ENCODE measurements around the gene UBN2.
"Not testable (repeated sequence)": the region's sequence is repeated elsewhere in the genome, so short reads cannot be mapped to it uniquely, and the experiment has no call there.

Gene UBN2

DNA sequence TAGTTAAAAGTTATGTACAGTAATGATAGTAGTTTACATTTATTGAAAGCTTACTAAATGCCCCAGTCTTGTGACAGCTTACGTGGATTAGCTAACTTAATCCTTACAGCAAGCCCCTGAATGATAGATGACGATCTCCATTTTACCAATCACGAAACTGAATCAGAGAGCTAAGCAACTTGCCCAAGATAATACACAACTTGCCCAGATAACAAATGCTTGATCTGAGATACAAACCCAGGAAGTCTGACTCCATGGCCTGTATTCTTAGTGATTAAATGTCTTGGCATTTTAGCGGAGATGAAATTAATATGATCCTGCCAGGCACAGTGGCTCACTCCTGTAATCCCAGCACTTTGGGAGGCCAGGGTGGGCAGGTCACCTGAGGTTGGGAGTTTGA is 63.2 kb downstream of the UBN2 start:
- DNase-seq (ENCODE audit: extremely low read depth in 1 of 2, low read depth in 1 of 2) = no peak

DNA sequence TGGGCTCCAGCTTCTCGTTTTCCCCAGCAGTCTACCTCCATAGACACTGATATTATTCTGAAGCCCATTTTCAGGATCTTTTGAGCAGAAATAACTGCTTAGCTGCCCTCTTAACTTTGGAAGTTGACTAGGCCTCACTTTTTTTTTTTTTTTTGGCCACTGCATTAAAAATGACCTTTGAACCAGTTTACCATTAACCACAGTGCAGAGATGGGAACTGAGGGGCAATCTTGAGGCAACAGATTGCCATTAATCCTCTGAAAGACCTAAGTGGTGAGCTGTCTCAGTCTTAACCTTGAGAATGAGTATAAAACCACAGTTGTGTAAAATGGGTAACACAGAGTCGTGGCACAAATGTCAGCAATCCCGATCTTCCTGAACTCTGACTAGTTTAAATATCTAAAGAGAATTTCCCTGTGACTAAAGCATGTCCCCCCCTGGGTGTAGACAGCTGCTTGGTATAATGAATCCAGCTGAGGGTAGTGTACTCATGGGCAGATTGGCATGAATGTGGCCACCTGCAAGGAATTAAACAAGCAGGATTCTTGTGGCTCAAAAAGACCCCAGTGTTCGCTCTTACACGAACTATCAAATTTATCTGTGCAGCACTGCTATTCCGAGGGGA is 64.0 kb downstream of the UBN2 start:
- no peak for DNase-seq (ENCODE audit: extremely low read depth in 1 of 2, low read depth in 1 of 2)

DNA sequence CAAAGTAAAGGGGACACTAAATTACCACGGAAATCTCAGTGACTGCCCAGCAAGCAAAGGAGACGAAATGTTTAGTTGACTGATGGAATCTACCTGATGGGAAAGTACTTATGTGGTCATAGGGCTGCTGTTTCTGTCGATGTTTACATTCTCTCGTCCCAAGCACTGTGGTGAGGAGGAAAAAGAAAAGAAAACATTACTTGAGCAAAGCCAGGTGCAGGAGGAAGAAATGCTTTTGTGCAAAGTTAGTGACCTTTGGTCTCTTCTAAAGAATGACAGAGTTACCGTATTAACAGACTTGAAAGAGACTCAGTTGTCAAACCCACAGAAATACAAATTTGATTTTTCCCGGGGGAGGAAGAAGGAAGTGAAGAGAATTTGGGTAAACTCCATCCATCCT is 66.8 kb downstream of the UBN2 start:
- no peak for DNase-seq (ENCODE audit: extremely low read depth in 1 of 2, low read depth in 1 of 2)

DNA sequence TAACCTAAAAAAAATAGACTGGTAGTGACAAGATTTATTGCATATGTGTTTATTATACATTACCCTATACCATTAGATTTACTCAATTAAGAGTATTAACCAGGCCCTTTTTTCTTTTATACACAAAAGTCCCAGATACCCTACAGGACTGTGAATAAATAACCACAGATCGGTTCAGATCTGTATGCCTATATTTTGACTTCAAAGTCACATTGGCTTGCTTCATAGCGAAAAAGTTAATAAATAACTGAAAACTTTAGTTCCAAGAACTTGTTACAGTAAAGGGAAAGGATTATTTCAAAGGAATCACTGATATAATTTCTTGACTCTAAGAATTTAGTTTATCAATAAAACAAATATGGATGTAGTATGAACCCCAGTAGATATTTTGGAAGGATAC is 68.3 kb downstream of the UBN2 start:
- no peak for DNase-seq (ENCODE audit: extremely low read depth in 1 of 2, low read depth in 1 of 2)

DNA sequence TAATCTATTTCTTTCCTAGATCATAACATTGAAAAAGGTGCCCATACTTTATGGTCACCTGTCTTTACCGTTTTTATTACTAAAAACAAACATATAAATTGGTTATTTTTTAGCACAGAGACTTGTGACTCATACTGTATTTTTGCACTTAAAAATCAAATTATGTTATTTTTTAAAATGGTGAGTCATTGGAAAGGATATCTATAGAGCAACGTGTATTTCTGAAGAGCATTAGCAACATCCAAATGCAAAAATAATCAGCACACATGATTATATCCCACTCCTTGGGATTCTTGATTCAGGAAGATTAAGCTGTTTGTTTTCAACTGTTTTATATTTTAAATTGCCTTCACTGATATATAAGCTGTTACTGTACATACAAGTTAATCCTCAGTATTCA is 69.4 kb downstream of the UBN2 start:
- DNase-seq (ENCODE audit: extremely low read depth in 1 of 2, low read depth in 1 of 2) = no peak

DNA sequence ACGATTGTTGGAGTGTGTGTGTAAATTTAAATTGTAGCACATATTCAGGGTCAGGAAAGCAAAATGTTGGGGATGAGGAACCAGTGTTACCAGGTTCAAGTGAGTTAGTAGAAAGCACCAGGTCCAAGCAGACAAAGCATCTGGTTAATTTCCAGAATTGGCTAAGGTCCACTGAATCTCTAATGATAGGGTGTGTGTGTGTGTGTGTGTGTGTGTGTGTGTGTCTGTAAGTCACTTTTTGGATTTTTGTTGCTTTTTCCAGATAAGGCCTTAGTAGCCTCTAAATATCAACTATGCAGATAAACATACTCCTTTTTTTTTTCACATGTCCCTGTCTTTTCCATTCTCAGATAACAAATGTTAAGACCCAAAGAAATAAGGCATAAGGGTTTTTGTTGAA is 73.5 kb downstream of the UBN2 start:
- DNase-seq (ENCODE audit: extremely low read depth in 1 of 2, low read depth in 1 of 2) = no peak

DNA sequence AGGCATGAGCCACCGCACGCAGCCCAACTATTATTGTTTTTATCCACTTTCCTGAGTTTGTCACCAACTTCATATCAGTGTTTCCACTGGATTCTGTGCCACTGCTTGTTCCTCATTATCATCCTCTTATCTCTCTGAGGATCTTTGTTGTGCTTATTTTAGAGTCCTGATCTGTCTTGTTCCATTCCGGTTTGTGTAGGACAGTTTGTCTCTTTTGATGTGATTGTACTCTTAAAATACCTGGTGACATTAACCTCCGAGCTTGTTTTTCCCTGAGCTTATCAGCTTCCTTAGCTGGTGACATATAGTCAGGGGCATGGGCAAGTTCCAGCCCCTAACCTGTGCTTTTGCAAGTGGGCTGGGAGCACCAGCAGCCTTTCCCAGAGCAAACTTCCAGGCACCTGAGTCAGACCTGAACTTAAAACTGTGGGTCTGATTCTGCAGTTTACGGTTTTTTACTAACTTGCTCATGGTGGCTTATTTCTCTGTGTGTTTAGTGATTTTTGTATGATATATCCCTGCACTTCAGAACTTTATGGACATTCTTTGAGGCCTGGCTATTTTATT is 87.0 kb downstream of the UBN2 start:
- no peak for DNase-seq (ENCODE audit: extremely low read depth in 1 of 2, low read depth in 1 of 2)

DNA sequence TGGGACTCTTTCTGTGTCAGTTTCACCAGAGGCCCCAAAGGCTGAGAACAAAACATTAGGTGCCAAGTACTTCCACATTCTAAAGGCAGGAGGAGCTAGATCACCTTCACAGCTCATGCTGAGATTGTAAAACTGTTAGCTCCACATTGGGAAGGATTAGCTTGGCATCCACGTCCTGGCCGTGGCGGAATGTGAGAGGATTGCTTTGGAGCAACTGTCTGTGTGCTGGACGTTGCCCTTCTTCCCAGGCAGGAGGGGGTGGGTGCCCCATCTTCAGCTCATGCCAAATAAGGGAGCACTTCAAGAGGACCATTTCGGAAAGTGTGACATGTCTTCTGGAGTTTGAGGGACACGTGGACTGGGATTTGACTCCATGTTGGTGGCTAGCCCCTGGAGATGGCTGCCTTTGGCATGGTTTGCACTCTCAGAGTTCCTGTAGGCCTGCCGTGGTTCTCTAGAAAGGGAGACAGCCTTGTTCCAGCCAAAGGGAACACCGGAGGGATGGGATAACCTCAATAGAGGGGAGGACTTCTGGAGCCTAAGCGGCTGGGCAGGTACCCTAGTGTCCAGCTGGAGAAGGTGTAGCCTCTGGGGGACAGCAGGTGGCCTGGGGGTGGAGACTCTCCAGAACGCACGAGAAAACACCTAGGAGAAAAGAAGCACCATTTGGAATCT is 90.2 kb downstream of the UBN2 start:
- no peak for DNase-seq (ENCODE audit: extremely low read depth in 1 of 2, low read depth in 1 of 2)

DNA sequence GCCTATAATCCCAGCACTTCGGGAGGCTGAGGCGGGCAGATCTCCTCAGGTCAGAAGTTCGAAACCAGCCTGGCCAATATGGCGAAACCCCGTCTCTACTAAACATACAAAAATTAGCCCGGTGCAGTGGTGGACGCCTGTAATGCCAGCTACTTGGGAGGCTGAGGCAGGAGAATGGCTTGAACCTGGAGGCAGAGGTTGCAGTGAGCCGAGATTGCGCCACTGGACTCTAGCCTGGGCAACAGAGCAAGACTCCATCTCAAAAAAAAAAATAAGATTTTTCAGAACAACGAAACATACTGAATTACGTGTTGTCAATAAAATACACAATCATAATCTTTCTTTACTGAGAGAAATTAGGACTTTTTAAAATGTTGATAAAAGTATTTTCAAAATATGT is 93.7 kb downstream of the UBN2 start:
- DNase-seq (ENCODE audit: extremely low read depth in 1 of 2, low read depth in 1 of 2) = not testable (repeated sequence)

DNA sequence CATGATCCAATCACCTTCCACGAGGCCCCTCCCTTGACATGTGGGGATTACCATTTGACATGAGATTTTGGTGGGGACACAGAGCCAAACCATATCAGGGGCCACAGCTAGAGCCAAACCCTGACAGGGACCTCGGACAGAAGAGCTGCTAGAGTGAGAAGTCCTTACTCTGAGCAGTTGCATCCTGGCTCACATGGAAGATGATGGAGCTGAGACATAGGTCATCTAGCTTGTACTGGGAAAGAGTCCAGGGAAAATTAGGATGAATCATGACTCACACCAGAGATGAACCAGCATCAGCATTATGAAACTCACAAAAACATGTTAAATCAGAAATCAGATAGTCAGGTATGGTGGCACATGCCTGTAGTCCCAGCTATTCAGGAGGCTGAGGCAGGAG is 97.3 kb downstream of the UBN2 start:
- DNase-seq (ENCODE audit: extremely low read depth in 1 of 2, low read depth in 1 of 2) = no peak

DNA sequence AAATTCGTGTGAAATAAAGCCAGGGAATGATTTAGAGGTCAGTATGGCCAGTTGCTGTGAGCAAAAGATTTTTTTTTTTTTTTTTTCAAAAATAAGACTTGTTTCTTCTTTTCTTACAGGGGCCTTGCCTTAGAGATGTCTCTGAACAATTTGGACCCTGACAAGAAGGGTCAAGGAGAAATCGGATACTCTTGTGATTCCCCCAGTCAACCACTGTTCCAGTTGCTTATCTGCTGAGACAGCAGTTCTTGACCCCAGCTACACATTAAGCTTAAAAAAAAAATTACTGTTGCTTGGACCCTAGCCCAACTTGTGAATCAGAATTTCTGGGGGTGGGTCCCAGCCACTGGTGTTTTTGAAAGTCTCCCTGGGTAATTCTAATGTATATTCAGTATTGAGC is 98.1 kb downstream of the UBN2 start:
- DNase-seq (ENCODE audit: extremely low read depth in 1 of 2, low read depth in 1 of 2) = no peak

DNA sequence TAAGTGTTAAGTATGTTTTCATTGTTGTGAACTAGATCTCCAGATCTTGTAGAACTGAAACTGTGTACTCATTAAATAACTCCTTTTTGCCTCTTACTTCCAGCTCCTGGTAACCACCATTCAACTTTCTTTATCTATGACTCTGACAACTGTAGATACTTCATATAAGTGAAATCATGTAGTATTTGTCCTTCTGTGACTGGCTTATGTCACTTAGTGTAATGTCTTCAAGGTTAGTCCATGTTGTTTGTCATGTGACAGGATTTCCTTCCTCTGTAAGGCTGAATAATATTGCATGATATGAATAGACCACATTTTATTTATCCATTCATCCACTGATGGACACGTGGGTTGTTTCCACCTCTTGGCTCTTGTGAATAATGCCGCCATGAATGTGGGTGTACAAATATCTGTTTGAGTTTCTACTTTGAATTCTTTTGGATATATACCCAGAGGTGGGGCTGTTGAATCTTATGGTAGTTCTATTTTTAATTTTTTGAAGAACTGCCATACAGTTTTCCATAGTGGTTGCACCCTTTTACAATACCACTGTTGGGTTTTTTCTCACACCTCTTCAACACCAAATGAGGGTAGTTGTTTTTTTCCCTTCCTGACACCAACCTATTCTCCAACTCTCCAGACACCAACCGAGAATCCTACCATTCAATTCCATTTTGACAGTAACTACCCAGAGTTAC is 99.4 kb downstream of the UBN2 start:
- no peak for DNase-seq (ENCODE audit: extremely low read depth in 1 of 2, low read depth in 1 of 2)

DNA sequence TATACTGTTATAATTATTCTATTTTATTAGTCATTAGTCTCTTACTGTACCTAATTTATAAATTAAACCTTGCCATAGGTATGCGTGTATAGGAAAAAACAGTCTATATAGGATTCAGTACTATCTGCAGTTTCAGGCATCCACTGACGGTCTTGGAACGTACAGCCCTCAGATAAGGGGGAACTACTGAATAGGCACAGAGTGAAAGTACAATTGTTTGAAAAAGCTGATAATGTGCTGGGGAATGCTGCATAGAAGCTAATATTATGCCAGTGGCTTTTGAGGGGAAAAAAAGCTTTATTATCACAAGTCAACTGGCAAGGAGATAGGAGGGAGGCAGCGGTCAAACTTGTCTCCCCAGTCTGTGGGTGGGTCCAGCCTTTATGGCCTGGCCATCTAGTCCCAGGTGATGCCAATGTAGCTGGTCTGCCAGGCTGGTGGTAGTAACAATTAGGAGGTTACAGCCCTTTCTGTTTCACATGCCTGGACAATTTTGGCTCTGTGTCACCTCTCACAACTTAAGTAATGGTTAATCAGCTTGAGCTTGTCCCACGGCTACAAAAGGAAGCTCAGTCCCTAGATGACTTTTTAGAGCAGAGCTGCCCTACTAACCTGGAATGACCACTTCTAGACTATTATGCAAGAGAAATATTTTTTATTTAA is 101.8 kb downstream of the UBN2 start:
- DNase-seq (ENCODE audit: extremely low read depth in 1 of 2, low read depth in 1 of 2) = no peak

DNA sequence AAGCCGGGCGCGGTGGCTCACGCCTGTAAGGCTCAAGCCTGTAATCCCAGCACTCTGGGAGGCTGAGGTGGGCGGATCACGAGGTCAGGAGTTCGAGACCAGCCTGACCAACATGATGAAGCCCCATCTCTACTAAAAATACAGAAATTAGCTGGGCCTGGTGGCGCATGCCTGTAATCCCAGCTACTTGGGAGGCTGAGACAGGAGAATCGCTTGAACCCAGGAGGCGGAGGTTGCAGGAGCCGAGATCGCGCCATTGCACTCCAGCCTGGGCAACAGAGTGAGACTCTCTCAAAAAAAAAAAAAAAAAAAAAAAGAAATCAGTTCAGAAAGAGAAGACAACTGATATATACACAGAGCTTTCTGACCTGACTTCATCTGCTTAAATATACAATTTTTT is 102.4 kb downstream of the UBN2 start:
- not testable (repeated sequence) for DNase-seq (ENCODE audit: extremely low read depth in 1 of 2, low read depth in 1 of 2)

DNA sequence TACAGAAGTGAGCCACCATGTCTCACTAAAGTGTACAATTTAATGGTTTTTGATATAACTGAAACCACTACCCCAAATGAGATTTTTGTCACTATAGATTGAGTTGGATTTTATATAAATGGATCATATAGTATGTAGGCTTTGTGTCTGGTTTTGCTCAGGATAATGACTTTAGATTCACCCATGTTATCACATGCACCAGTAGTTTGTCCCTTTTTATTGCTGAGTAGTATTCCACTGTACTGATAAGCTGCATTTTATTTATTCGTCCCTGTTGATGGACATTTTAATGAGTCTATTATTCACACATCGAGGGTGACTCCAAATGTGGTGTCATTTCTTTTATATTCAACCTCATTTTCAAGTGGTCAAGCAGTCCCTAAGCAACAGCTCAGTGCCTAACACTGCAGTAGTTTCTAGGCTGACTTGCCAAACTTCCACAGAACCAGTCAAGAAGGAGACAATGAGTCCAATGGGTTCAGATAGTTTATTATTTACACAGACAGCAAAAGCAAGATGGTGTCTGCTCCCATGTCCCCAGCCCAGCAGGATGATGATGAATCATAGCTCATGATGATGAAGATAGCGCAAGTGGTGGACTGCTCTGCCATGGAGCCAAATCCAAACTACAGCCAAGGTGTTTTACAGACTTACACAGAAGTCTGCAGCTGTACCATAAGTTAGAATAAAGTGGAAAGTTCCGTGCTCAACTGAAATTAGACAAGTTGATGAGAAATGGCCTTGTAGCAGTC is 103.5 kb downstream of the UBN2 start:
- DNase-seq (ENCODE audit: extremely low read depth in 1 of 2, low read depth in 1 of 2) = no peak

DNA sequence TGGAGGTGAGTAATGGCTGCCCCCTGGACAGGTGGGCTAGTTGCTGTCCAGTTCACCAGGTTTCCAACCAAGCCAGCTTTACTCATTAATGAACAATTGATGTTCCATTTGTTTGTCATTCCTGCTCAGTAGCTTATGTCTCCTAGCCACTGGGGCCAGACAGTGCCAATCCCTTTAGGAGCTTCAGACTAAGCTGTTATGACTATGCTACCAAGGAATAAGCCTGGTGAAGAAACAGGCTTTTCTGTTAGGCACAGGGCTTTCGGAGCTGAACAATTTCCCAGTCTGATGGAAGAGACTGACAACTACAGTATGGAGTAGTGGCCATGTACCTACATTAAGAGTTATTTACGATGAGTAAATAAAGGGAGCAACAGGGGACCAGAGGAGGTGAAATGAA is 108.0 kb downstream of the UBN2 start:
- DNase-seq (ENCODE audit: extremely low read depth in 1 of 2, low read depth in 1 of 2) = no peak

DNA sequence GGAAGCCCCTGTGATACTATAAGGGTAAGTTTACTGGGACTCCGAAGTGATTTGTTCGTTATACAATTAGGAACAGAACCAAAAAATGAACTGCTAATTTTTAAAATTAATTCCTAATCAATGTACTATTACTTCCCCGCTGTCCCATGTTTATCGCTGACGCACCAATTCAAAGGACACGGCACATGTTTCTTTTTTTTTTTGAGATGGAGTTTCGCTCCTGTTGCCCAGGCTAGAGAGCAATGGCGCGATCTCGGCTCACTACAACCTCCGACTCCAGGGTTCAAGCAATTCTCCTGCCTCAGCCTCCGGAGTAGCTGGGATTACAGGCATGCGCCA is 108.6 kb downstream of the UBN2 start:
- no peak for DNase-seq (ENCODE audit: extremely low read depth in 1 of 2, low read depth in 1 of 2)

DNA sequence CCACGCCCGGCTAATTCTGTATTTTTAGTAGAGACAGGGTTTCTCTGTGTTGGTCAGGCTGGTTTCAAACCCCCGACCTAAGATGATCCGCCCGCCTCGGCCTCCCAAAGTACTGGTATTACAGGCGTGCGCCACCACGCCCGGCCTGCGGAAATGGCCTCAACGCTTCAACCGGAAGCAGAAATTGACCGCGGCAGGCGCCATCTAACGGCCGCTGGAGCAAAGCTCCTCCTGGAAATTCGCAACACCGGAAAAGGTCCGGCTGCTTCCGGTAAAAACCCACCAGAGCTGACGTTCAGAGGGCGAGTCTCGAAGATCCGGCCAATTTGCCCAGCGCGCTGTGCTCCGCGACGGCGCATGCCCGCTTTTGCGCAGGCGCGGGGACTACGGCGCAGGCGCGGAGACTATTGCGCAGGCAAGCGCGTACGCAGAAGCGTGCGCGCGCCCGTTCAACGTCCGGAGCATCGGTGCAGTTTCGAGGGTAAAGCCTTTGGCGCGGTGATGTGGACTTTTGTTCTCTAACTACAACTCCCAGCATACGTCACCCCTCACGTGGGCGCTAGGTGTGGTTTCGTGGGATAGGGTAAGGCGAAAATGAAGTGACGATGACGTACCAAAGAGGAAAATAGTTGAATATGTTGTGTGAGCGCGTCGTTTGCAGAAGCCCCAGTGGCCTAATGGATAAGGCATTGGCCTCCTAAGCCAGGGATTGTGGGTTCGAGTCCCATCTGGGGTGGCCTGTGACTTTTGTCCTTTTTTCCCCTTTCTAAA is 109.2 kb downstream of the UBN2 start:
- peak; percentile 93 to 96 for DNase-seq (ENCODE audit: extremely low read depth in 1 of 2, low read depth in 1 of 2)

DNA sequence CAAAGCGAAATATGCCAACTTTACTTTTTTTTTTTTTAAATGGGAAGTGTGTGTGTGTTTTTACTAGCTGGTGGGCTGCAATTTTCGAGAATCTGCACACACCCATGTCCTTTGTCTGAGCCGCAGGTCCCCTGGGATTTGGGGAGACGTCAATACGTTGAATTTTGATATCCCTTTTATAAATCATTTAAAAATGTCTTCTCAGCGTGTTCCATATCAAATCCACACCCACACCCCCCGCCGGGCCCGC is 109.7 kb downstream of the UBN2 start:
- DNase-seq (ENCODE audit: extremely low read depth in 1 of 2, low read depth in 1 of 2) = peak in 1 of 2 donors; percentile 59

DNA sequence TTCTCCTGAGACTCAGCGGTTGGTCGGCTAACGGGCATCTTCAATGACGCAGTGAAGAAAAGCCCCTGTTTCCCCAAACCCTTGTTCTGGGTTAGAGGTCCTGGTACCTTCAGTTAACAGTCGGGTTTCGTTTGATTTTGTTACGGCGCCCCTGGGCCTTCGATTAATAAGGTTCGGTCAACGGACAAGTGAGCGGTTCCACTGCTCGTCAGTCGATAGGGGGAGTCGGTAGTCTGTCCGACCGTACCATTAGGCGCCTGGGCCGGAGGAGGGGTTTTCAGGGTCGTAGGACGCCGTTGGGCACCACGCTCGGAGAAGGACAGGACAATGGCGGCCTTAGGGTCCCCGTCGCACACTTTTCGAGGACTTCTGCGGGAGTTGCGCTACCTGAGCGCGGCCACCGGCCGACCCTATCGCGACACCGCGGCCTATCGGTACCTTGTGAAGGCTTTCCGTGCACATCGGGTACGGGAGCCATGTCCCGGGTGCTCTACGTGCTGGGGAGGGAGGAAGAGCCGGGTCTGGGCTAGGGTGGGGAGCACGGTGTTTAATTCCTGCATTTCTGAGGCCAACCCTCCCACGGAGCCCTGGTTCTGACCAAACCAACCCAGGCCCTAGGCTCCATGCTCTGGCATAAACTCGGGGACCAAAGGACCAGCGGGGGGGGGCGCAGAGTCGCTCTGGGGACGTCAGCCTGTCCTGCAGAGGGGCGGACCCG is 110.2 kb downstream of the UBN2 start, which contains the start of gene FMC1:
TSS of gene FMC1 (plus strand) at position 280 of the 718 bp plus-strand sequence. CDS start at position 328, 48 bp downstream.
- peak; percentile 57 to 60 for DNase-seq (ENCODE audit: extremely low read depth in 1 of 2, low read depth in 1 of 2)
